ENCODE measurements around the gene KRTAP13-2. TPM values are rescaled to one million over a fixed set of nuclear protein-coding genes. Genes with fewer than 3 reads are reported as not detected.

Gene KRTAP13-2
- total and polyA plus RNA-seq, 2 of the 4 experiments (the other 2 are of a cell fraction) = not detected

- H3K4me1 ChIP-seq (ENCODE audit: control insufficient read depth, insufficient read depth, low read length) = no peaks in the 10 kb centered on the region
- H3K4ac ChIP-seq (ENCODE audit: low read depth, low read length) = no peak within 1 kb of the TSS
- no peaks in the 10 kb centered on the region for H3K27me3 ChIP-seq (ENCODE audit: control insufficient read depth, insufficient read depth, low read length)
- no peaks in the 10 kb centered on the region for H3K9me1 ChIP-seq (ENCODE audit: insufficient read depth, low read length)
- ChIA-PET POLR2A (ENCODE audit: unreplicated experiment) (no interaction called here), CTCF (no interaction called here)
- peak within 1 kb of the TSS; percentile 14 for H2AFZ ChIP-seq (replicated peaks; ENCODE audit: low read length, poor library complexity)
- DNase-seq (no peak), ATAC-seq (ENCODE audit: low read depth) (no peak)
- no peak within 1 kb of the TSS for H4K5ac ChIP-seq (ENCODE audit: low read depth, low read length)
- no peak within 1 kb of the TSS for H4K8ac ChIP-seq (ENCODE audit: low read depth in 2 of 2, low read length in 2 of 2)
- TF ChIP-seq USF2 (IDR thresholded peaks at IDR 0.05; ENCODE audit: low read depth, low read length) (no peak), ELK1 (IDR thresholded peaks at IDR 0.05; ENCODE audit: borderline replicate concordance, low read depth, low read length) (no peak), CTCF (conservative IDR thresholded peaks at IDR 0.05; ENCODE audit: low read depth, low read length) (no peak), RFX5 (IDR thresholded peaks at IDR 0.05; ENCODE audit: low read depth, low read length) (no peak), NFE2L2 (IDR thresholded peaks at IDR 0.05; ENCODE audit: low read depth, low read length) (no peak), BHLHE40 (IDR thresholded peaks at IDR 0.05; ENCODE audit: low read depth, low read length) (no peak), MAFK (IDR thresholded peaks at IDR 0.05; ENCODE audit: low read depth, low read length) (no peak), RAD21 (IDR thresholded peaks at IDR 0.05; ENCODE audit: low read length) (no peak), CEBPB (IDR thresholded peaks at IDR 0.05; ENCODE audit: low read depth, low read length) (no peak), MAZ (IDR thresholded peaks at IDR 0.05; ENCODE audit: borderline replicate concordance, low read depth, low read length) (no peak), RCOR1 (IDR thresholded peaks at IDR 0.05; ENCODE audit: insufficient replicate concordance, low read length) (no peak)
- no peak within 1 kb of the TSS for H2AK5ac ChIP-seq (ENCODE audit: low read depth, low read length)
- no peaks in the 10 kb centered on the region for H4K20me1 ChIP-seq (ENCODE audit: insufficient read depth, low read length)
- no CpG with 5 or more reads among the region's 4 CpGs for WGBS, 2 experiments (ENCODE audit: extremely low coverage in 2 of 2, insufficient read length in 1 of 2)
- no peak within 1 kb of the TSS for H2BK20ac ChIP-seq (ENCODE audit: low read depth, low read length)
- H2BK15ac ChIP-seq (ENCODE audit: low read depth, low read length) = no peak within 1 kb of the TSS
- no peak within 1 kb of the TSS for H3K18ac ChIP-seq (ENCODE audit: low read depth, low read length)
- in situ Hi-C loops (cut with MboI; ENCODE audit: low sequenced_read_pairs) = no loop called here
- no peaks in the 10 kb centered on the region for H3K79me1 ChIP-seq (ENCODE audit: low read depth in 1 of 2, low read length in 2 of 2)
- no peak within 1 kb of the TSS for H4K91ac ChIP-seq (ENCODE audit: insufficient read depth, low read depth, low read length)
- no peak within 1 kb of the TSS for H3K4me2 ChIP-seq (ENCODE audit: low read depth, low read length)
- H3K9ac ChIP-seq (ENCODE audit: low read depth, low read length) = no peak within 1 kb of the TSS
- H2BK5ac ChIP-seq (ENCODE audit: low read depth, low read length, poor library complexity, severe bottlenecking) = no peak within 1 kb of the TSS
- no TSS peak for BruUV-seq (replicated peaks)
- dilution Hi-C loops (cut with HindIII; ENCODE audit: low sequenced_read_pairs, unreplicated experiment) = no loop called here
- no peaks in the 10 kb centered on the region for H3K36me3 ChIP-seq (ENCODE audit: control insufficient read depth, insufficient read depth, low read length)
- no peak within 1 kb of the TSS for H3K14ac ChIP-seq (replicated peaks; ENCODE audit: low read depth, low read length)
- intact Hi-C loops (cut with micrococcal nuclease) = no loop called here
- no peak within 1 kb of the TSS for H3K4me3 ChIP-seq (ENCODE audit: insufficient read depth, low read depth, low read length)
- no peak within 1 kb of the TSS for H2BK120ac ChIP-seq (ENCODE audit: low read depth, low read length)
- no peak within 1 kb of the TSS for H3K56ac ChIP-seq (ENCODE audit: extremely low read depth, insufficient read depth, low read length)
- H3K23ac ChIP-seq (ENCODE audit: low read depth, low read length) = no peak within 1 kb of the TSS
- no peak within 1 kb of the TSS for H2AK9ac ChIP-seq (replicated peaks; ENCODE audit: low read depth, low read length, poor library complexity)
- no peak within 1 kb of the TSS for H3K27ac ChIP-seq (ENCODE audit: insufficient read depth, low read length)
- peaks cover 15% of the 10 kb centered on the region for H3K9me3 ChIP-seq (ENCODE audit: control insufficient read depth, insufficient read depth, low read length)
Measured at GRCh38 chr21:30348506-30348905, 23.6 kb downstream of the KRTAP13-2 start, which contains the start of gene KRTAP23-1. KRTAP23-1 (minus strand) TSS chr21:30348606; CDS start chr21:30348606, 0 bp downstream.

Data from IMR-90 (cell line).